Measurements from ENCODE around the gene CHST12. TPM values are rescaled to one million over a fixed set of nuclear protein-coding genes. Genes with fewer than 3 reads are reported as not detected.

CHST12 gene
- total RNA-seq, 4 donors from 2014 or later: 7.6 to 136 (median 13.6) TPM

GRCh38 chr7:2417981-2418481, 14.6 kb downstream of the CHST12 start:
- H3K36me3 ChIP-seq: no peaks in the 10 kb centered on the region
- H3K27me3 ChIP-seq: no peaks in the 10 kb centered on the region
- intact Hi-C loops (cut with DNase I; ENCODE audit: low total_unique reads): loop anchor here (1.0 kb wide), 1 partner anchor 24 kb away; no protein-coding TSS in a partner anchor
- in situ Hi-C loops (cut with MboI; ENCODE audit: low pct_ligation_motif_present in 1 of 4, low pct_unique_long_range_greater_than_20kb in 1 of 4, low sequenced_read_pairs in 3 of 4): no loop called here
- H3K4me1 ChIP-seq: peaks cover 0 to 5% (median 2%) of the 10 kb centered on the region in 4 donors
- H3K9me3 ChIP-seq: no peaks in the 10 kb centered on the region
- no peak for DNase-seq
- no peak for TF ChIP-seq CTCF (IDR thresholded peaks at IDR 0.05)
- TF ChIP-seq POLR2AphosphoS5 (IDR thresholded peaks at IDR 0.05): no peak
- no peak for TF ChIP-seq EP300 (IDR thresholded peaks at IDR 0.05; ENCODE audit: low read depth)
- TF ChIP-seq POLR2A (IDR thresholded peaks at IDR 0.05): no peak
- 66 to 76% methylated on average over 9 to 14 of the region's 15 CpGs for WGBS, 2 donors (ENCODE audit: low coverage in 1 of 2)
- no peak overlapping the region for H3K4me3 ChIP-seq
- H3K27ac ChIP-seq: no peak overlapping the region

GRCh38 chr7:2420216-2420933, 17.0 kb downstream of the CHST12 start:
- H3K4me1 ChIP-seq: peaks cover 0 to 3% (median 0%) of the 10 kb centered on the region in 4 donors
- 81 to 88% methylated on average over 4 to 7 of the region's 7 CpGs for WGBS, 2 donors (ENCODE audit: low coverage in 1 of 2)
- H3K9me3 ChIP-seq: no peaks in the 10 kb centered on the region
- intact Hi-C loops (cut with DNase I; ENCODE audit: low total_unique reads): loop anchor here (5.0 kb wide), 1 partner anchor 1132 kb away; no protein-coding TSS in a partner anchor
- TF ChIP-seq EP300 (IDR thresholded peaks at IDR 0.05; ENCODE audit: low read depth) (no peak), POLR2A (IDR thresholded peaks at IDR 0.05) (no peak)
- DNase-seq: no peak
- H3K27me3 ChIP-seq: no peaks in the 10 kb centered on the region
- H3K4me3 ChIP-seq: no peak overlapping the region
- H3K27ac ChIP-seq: no peak overlapping the region
- H3K36me3 ChIP-seq: no peaks in the 10 kb centered on the region
- in situ Hi-C loops (cut with MboI; ENCODE audit: low pct_ligation_motif_present in 1 of 4, low pct_unique_long_range_greater_than_20kb in 1 of 4, low sequenced_read_pairs in 3 of 4): no loop called here

- TF ChIP-seq POLR2AphosphoS5 (IDR thresholded peaks at IDR 0.05): no peak
- no peak for TF ChIP-seq EP300 (IDR thresholded peaks at IDR 0.05; ENCODE audit: low read depth)
- no peak for TF ChIP-seq CTCF (IDR thresholded peaks at IDR 0.05)
- TF ChIP-seq POLR2A (IDR thresholded peaks at IDR 0.05): no peak
- WGBS, 2 donors (ENCODE audit: low coverage in 1 of 2): 81 to 92% methylated on average over 8 to 9 of the region's 9 CpGs
- Histone ChIP-seq H3K27me3 (no peaks in the 10 kb centered on the region), H3K36me3 (no peaks in the 10 kb centered on the region), H3K4me3 (no peak overlapping the region), H3K9me3 (no peaks in the 10 kb centered on the region), H3K27ac (no peak overlapping the region), H3K4me1 (no peaks in the 10 kb centered on the region)
- in situ Hi-C loops (cut with MboI; ENCODE audit: low pct_ligation_motif_present in 1 of 4, low pct_unique_long_range_greater_than_20kb in 1 of 4, low sequenced_read_pairs in 3 of 4) (no loop called here), intact Hi-C loops (cut with DNase I; ENCODE audit: low total_unique reads) (loop anchor here (5.0 kb wide), 1 partner anchor 1130 kb away; no protein-coding TSS in a partner anchor)
- DNase-seq: no peak
Measured at GRCh38 chr7:2421943-2422310, 18.5 kb downstream of the CHST12 start.

- no peaks in the 10 kb centered on the region for H3K4me1 ChIP-seq
- no peaks in the 10 kb centered on the region for H3K27me3 ChIP-seq
- H3K27ac ChIP-seq: no peak overlapping the region
- H3K36me3 ChIP-seq: no peaks in the 10 kb centered on the region
- intact Hi-C loops (cut with DNase I; ENCODE audit: low total_unique reads): no loop called here
- in situ Hi-C loops (cut with MboI; ENCODE audit: low pct_ligation_motif_present in 1 of 4, low pct_unique_long_range_greater_than_20kb in 1 of 4, low sequenced_read_pairs in 3 of 4): no loop called here
- 85% methylated on average over 8 to 10 of the region's 10 CpGs for WGBS, 2 donors (ENCODE audit: low coverage in 1 of 2)
- DNase-seq: no peak
- TF ChIP-seq POLR2A (IDR thresholded peaks at IDR 0.05) (no peak), EP300 (IDR thresholded peaks at IDR 0.05; ENCODE audit: low read depth) (no peak), POLR2AphosphoS5 (IDR thresholded peaks at IDR 0.05) (no peak), CTCF (IDR thresholded peaks at IDR 0.05) (no peak)
- no peak overlapping the region for H3K4me3 ChIP-seq
- peaks cover 0 to 5% of the 10 kb centered on the region in 2 donors for H3K9me3 ChIP-seq
Measured at GRCh38 chr7:2425749-2426148, 22.3 kb downstream of the CHST12 start.

All from transverse colon (tissue), 4 donors.